Endometrium (tissue), 2 donors: ENCODE results near the gene LYPD6B.
A peak's percentile ranks its signal among the peaks of the same experiment; 100 is the strongest.

Experiments used
- FAIRE-seq: peaks from 2 replicates; lab custom pipeline; 2012; peaks lifted over from hg19 to GRCh38; lab: Jason Lieb, UNC
- donor health status: control.
- donor health status: control.

The LYPD6B gene

GRCh38 chr2:149012545-149012944 lies 26.0 kb upstream of the LYPD6B start:
- no peak for FAIRE-seq

- FAIRE-seq = no peak
Observed at GRCh38 chr2:149015501-149015900, 23.0 kb upstream of the LYPD6B start.

- FAIRE-seq = no peak
Observed at GRCh38 chr2:149015926-149016563, 22.5 kb upstream of the LYPD6B start.

DNA sequence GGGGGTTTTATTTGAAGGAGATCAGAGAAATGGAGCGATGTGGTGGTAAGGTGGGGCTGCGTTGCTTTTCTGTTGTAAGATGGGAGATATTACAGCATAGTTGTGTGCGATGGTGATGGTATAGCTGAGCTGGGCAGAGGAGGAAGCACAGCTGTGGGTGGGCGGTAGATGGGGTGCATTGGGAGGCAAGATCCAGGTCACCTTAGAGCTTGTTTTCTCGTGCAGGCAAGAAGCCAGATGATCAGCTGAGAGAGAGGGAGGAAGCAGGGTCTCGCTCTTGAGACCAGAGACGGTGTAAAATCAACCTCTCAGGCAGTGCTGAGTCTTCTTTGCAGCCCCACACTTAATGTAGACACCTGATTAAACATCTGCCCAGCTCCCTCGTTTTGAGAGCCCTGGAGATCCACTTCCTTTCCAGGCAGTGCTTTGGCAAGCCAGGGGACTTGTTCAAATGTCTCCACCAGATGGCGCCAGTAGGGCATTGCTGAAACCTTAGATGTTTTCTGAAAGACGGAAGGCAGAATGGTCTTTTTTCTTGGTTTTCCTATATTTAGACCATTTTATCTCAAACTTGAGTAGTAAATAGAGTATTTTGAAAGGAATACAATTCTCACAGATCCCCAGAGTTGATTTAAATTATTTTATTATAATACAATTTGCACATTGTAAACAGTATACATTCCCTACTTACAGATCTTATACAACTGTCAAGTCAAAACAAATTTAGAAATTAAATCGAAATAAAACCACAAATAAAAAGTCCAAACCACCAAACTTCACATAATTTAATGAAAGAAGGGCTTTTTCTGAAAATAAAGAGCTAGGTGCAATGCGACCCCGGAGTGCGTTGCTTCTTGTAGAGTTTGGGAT lies 21.1 kb upstream of the LYPD6B start:
- peak; percentile 48 for FAIRE-seq

- FAIRE-seq = no peak
Observed at GRCh38 chr2:149018981-149019380, 19.5 kb upstream of the LYPD6B start.

DNA sequence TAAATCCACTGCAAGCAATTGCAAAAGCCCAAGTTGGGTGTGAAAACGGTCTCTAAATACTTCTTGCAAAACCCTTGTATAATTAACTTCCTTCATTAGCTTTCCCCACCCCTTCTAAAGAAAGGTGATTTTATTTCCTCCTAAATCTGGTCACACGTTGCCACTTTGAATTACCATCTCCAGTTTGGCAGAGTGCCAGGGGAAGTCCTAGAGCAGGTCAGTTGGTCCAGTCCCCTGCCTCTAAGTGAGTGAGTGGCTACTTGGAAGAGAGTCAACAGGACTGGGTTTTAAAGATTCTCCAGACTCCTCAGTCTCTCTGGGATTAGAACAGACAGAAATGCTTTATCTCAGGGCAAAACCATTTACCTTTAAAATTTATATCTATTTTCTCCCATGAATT lies 18.7 kb upstream of the LYPD6B start:
- FAIRE-seq = no peak

- FAIRE-seq = no peak
Observed at GRCh38 chr2:149020432-149020851, 18.1 kb upstream of the LYPD6B start.

- no peak for FAIRE-seq
Observed at GRCh38 chr2:149021271-149021719, 17.2 kb upstream of the LYPD6B start.

DNA sequence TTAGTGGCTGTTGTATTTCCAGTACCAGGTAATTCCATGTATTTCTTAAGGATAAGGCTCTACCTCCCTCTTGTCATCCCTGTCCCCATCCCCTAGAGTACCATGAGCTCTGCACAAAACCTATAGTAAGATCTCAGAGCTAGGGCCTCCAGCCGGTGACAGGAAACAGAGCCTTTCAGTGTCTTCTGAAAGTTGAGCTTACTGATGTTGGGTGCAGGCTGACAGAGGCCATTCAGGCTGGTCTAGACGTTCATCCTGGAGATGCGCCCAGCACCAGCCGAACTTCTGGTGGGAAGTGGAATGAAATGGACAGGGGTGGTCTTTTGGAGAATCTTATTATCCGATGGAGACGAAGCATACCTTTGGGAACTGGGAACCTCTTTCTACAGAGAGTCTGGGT lies 16.7 kb upstream of the LYPD6B start:
- no peak for FAIRE-seq

GRCh38 chr2:149023091-149023490 lies 15.4 kb upstream of the LYPD6B start:
- no peak for FAIRE-seq

- FAIRE-seq = no peak
Observed at GRCh38 chr2:149027590-149028250, 10.8 kb upstream of the LYPD6B start.

- FAIRE-seq = no peak
Observed at GRCh38 chr2:149028377-149028776, 10.1 kb upstream of the LYPD6B start.

DNA sequence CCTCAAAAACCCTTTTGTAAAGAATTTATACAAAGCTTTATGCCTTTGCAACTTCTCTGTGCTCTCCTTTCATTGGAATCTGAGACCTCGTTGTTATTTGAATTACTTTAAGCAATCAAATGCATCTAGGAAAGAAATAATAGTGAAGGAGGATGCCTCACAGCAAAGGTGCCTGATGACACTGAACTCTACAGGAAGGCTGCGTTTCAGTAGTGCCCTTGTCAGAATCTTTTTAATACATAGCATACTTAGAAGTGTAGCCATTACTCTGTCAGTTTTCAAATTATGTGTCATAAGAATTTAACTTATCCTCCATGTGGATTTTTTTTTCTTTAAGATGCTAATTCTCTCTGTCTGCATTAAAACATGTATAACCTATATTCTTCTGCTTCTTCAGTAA lies 9.6 kb upstream of the LYPD6B start:
- no peak for FAIRE-seq

DNA sequence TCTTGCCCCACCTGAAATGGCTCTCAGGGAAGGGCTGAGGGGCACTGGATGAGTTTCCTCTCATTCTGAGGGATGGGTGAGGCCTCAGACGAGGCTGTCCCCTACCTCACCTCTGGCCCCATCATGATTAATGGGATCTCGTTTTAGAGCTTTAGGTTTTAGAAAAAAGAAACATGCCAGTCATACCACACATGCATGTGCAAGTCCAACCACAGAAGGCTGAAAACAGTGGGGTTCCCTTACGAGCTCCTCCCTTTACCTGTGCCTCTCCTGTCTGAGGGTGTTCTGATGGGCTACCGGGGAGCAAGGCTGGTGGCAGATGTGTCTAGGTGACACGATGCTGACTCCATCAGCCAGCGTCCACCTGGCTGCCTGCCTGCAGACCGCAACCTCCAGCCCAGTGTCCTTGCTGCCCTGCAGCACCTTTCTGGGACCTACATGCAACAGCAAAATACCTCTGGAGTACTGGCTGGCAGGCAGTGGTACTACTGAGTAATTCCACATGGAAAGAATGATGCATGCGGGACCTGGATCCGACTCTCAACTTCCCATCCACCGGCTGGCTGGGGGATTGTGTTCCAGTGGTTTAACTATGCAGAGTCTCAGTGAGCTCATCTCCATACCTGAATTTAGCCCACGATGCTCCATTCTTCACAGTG lies 9.1 kb upstream of the LYPD6B start:
- FAIRE-seq = no peak

- FAIRE-seq = no peak
Observed at GRCh38 chr2:149031396-149031795, 7.1 kb upstream of the LYPD6B start.

DNA sequence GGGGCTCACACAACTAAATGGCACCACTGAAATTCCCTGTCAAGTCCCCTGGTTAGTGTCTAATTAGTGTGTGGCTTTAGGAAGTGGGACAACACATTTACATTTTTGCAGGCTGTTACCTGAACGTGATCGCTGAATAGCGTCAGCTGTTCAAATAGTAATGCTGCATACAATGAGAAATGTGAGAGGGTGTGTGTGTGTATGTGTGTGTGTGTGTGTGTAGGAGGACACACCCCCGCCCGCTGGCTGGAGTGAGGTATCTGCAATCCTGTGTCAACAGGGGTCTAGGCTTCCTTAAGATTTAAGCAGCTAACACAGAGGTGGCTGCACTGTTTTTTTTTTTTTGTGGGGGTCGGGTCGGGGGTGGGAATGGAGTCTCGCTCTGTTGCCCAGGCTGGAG lies 4.8 kb upstream of the LYPD6B start:
- FAIRE-seq = no peak

DNA sequence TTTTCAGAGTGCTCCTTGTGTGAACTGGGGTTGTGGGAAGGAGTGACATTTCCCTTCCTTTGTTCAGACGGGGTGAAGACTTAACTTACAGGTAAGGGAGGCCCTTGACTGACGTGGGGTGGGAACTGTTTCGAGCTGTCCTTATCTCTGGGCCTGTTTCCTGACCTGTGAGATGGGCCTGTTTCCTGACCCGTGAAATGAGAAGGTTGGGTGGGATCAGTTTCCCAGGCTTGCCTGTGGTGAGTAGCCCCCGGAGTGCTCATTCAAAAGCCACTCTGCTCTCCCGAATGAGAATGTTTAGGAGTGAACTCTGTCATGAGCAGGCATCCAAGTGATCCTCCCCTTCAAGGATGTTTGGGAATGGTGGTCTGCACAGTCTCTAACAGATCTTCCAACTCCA lies 4.1 kb upstream of the LYPD6B start:
- FAIRE-seq = no peak

DNA sequence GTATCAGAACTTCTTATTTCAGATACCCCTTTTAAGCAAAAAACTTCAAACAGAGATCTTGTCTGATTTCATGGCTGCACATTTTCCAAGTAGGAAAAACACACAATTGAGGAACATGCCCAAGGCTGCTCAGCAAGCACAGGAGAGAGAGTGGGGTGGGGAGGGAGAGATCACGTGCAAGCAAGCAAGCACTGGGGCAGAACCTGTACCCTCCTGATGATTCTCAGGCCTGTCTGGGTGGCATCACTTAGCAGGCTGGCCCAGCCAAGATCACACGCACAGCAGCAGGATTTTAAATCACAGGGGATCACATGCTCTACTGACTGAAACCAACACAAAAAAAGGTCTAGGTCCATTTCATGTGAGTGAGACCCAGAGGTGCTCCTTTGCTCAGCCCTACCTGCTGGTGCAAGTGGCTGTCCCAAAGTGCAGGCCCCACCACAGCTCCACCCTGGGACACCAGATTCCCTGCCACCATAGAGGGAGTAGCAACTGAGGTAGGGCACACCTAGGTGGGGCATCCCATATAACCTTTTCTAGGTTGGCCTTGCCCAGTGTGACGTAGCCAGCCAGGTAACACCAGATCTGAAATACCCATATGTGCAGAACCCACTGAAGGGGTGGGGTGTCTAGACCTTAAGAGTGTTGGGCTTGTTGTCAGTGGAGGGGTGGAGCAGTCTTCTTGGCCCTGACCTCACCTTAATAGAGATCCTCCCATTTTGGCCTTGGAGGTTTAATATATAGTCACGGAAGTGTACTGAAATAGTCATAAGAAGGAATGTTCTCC lies 1.8 kb upstream of the LYPD6B start:
- no peak for FAIRE-seq

GRCh38 chr2:149037851-149038250 lies 648 bp upstream of the LYPD6B start:
- no peak for FAIRE-seq

- FAIRE-seq = no peak
Observed at GRCh38 chr2:149039213-149039724, 770 bp downstream of the LYPD6B start.

DNA sequence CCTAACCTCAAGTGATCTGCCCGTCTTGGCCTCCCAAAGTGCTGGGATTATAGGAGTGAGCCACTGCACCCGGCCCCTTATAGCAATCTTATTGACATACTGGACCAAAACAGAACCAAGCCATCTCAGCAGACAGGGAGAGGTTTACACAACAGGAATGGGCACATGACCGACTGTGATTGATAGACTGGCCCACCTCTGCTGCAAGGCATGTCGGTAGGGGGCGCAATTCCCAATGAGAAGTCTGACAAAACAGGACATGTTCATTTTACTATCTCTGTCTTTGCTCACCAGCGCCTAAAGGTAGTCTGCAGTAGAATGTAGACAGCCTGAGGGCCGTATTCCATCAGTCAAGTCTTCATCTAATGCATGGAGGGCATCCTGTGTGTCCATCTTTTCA lies 2.0 kb downstream of the LYPD6B start:
- no peak for FAIRE-seq

GRCh38 chr2:149041482-149041881 lies 3.0 kb downstream of the LYPD6B start:
- FAIRE-seq = no peak
